WTC11 (cell line): ENCODE measurements around the gene TMEM52. TPM values are rescaled to one million over a fixed set of nuclear protein-coding genes. Genes with fewer than 3 reads are reported as not detected.

Source experiments
- ATAC-seq: fragments of 200-7000 bp; cut with Tn5 transposase; 2 replicates; pipeline ENCODE4 v1.10.0; 2021; ENCODE audit warnings: mild to moderate bottlenecking, moderate library complexity
- CTCF ChIA-PET: fragments of 300-600 bp; sonication (Branson Sonifier 250); formaldehyde crosslinking; loops from one replicate; lab custom pipeline; 2021; ENCODE audit warnings: antibody characterized with exemption; lab: Charles Lee
- POLR2A ChIA-PET: fragments of 350-600 bp; sonication (Branson Sonifier 250); formaldehyde crosslinking; loops from one replicate; lab custom pipeline; 2021; ENCODE audit warnings: antibody characterized with exemption; lab: Charles Lee
- DNase-seq: peaks from one replicate; pipeline ENCODE4 v3.0.0; 2021; ENCODE audit warnings: low spot score
- H3K27ac Mint-ChIP-seq: 2 replicates; pipeline ENCODE4 v1.8.0; 2021; ENCODE audit warnings: mixed read lengths
- H3K27me3 Mint-ChIP-seq: 2 replicates; pipeline ENCODE4 v1.8.0; 2021; ENCODE audit warnings: low read depth, mild to moderate bottlenecking, moderate library complexity, mixed read lengths
- H3K36me3 Mint-ChIP-seq: 2 replicates; pipeline ENCODE4 v1.8.0; 2021; ENCODE audit warnings: mixed read lengths
- H3K4me1 Mint-ChIP-seq: 2 replicates; pipeline ENCODE4 v1.8.0; 2022; ENCODE audit warnings: mixed read lengths
- H3K4me3 Mint-ChIP-seq: 2 replicates; pipeline ENCODE4 v1.8.0; 2021; ENCODE audit warnings: mild to moderate bottlenecking, moderate library complexity, mixed read lengths
- H3K9me3 Mint-ChIP-seq: 2 replicates; pipeline ENCODE4 v1.8.0; 2021; ENCODE audit warnings: mixed read lengths
- ATF6 ChIP-seq: sonication (generic); formaldehyde crosslinking; IDR thresholded peaks from 2 replicates; pipeline ENCODE4 v1.8.1; 2023; ENCODE audit warnings: mild to moderate bottlenecking, missing genetic modification reagents
- CDX4 ChIP-seq: fragments of 250-450 bp; sonication (Bioruptor Pico); IDR thresholded peaks from 2 replicates; pipeline ENCODE4 v1.9.0; 2021; ENCODE audit warnings: moderate library complexity, mild to moderate bottlenecking, inconsistent platforms, borderline replicate concordance
- CREM ChIP-seq: sonication (generic); formaldehyde crosslinking; IDR thresholded peaks from 2 replicates; pipeline ENCODE4 v1.8.1; 2022; ENCODE audit warnings: mild to moderate bottlenecking, missing genetic modification reagents, moderate library complexity
- FOXK1 ChIP-seq: sonication (generic); formaldehyde crosslinking; IDR thresholded peaks from 2 replicates; pipeline ENCODE4 v1.8.0; 2022; ENCODE audit warnings: mild to moderate bottlenecking, moderate library complexity, missing genetic modification reagents
- NR2C2 ChIP-seq: sonication (generic); formaldehyde crosslinking; IDR thresholded peaks from 2 replicates; pipeline ENCODE4 v1.8.0; 2022; ENCODE audit warnings: mild to moderate bottlenecking, missing genetic modification reagents
- NR3C1 ChIP-seq: sonication (generic); formaldehyde crosslinking; conservative IDR thresholded peaks from 2 replicates; pipeline ENCODE4 v1.8.1; 2023; ENCODE audit warnings: low read depth, mild to moderate bottlenecking, missing genetic modification reagents
- TCF7 ChIP-seq: sonication (generic); formaldehyde crosslinking; IDR thresholded peaks from 2 replicates; pipeline ENCODE4 v1.8.0; 2022; ENCODE audit warnings: mild to moderate bottlenecking, low read depth, missing genetic modification reagents, moderate library complexity
- ZBTB43 ChIP-seq: sonication (generic); formaldehyde crosslinking; IDR thresholded peaks from 2 replicates; pipeline ENCODE4 v1.8.1; 2023; ENCODE audit warnings: mild to moderate bottlenecking, missing genetic modification reagents
- ZNF121 ChIP-seq: sonication (generic); formaldehyde crosslinking; IDR thresholded peaks from 2 replicates; pipeline ENCODE4 v1.8.0; 2023; ENCODE audit warnings: missing genetic modification reagents
- ZNF219 ChIP-seq: sonication (generic); formaldehyde crosslinking; IDR thresholded peaks from 2 replicates; pipeline ENCODE4 v1.8.0; 2023; ENCODE audit warnings: missing genetic modification reagents, mild to moderate bottlenecking, borderline replicate concordance
- ZNF232 ChIP-seq: sonication (generic); formaldehyde crosslinking; IDR thresholded peaks from 2 replicates; pipeline ENCODE4 v1.8.0; 2022; ENCODE audit warnings: mild to moderate bottlenecking, missing genetic modification reagents
- ZNF317 ChIP-seq: sonication (generic); formaldehyde crosslinking; IDR thresholded peaks from 2 replicates; pipeline ENCODE4 v1.8.1; 2023; ENCODE audit warnings: low read depth, mild to moderate bottlenecking, moderate library complexity, missing genetic modification reagents, borderline replicate concordance
- total RNA-seq: library from RNA; stranded (reverse); gene quantifications from 3 replicates; pipeline ENCODE4 v1.2.3, GENCODE V29; 2021
- TF ChIP-seq, protein P1 (sequence below): fragments of 250-450 bp; sonication (Bioruptor Pico); IDR thresholded peaks from 2 replicates; pipeline ENCODE4 v1.9.0; 2021; ENCODE audit warnings: mild to moderate bottlenecking
- TF ChIP-seq, protein P2 (sequence below): fragments of 250-450 bp; sonication (Bioruptor Pico); IDR thresholded peaks from 2 replicates; pipeline ENCODE4 v2.1.2; 2022; ENCODE audit warnings: mild to moderate bottlenecking, moderate library complexity
- TF ChIP-seq, protein P3 (sequence below): fragments of 200-600 bp; IDR thresholded peaks from 2 replicates; pipeline ENCODE4 v1.8.0; 2022; ENCODE audit warnings: antibody characterized with exemption
- TF ChIP-seq, protein P4 (sequence below): sonication (generic); formaldehyde crosslinking; IDR thresholded peaks from 2 replicates; pipeline ENCODE4 v1.8.1; 2022; ENCODE audit warnings: mild to moderate bottlenecking, missing genetic modification reagents, moderate library complexity, borderline replicate concordance

Gene TMEM52
- total RNA-seq, 1 experiment from 2014 or later, result 21.9 TPM

DNA sequence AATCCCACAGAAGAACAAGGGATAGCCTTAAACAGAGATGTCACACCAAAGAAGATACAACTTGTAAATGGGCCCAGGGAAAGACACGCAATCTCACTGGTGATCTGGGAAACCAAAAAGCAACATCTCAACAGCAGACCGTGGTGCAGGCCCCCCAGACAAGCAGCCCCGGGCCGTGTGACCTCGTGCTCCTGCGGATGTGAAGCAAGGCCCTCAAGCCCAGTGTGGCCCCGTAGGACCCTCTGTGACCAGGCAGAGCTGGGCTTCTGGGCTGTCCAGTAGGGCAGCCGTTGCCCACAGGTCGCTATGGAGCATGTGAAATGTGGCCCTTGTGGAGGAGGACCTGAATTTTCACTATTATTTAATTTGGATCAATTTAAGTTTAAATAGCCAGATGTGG, 34.9 kb upstream of the TMEM52 start (continued):
- no peak for TF ChIP-seq CDX4 (CRISPR knock-in tag)
- TF ChIP-seq ZNF232 (CRISPR knock-in tag), result no peak
- TF ChIP-seq, protein P1, sequence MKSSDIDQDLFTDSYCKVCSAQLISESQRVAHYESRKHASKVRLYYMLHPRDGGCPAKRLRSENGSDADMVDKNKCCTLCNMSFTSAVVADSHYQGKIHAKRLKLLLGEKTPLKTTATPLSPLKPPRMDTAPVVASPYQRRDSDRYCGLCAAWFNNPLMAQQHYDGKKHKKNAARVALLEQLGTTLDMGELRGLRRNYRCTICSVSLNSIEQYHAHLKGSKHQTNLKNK (CRISPR knock-in tag), result no peak
- TF ChIP-seq TCF7 (CRISPR knock-in tag), result no peak
- TF ChIP-seq, protein P2, sequence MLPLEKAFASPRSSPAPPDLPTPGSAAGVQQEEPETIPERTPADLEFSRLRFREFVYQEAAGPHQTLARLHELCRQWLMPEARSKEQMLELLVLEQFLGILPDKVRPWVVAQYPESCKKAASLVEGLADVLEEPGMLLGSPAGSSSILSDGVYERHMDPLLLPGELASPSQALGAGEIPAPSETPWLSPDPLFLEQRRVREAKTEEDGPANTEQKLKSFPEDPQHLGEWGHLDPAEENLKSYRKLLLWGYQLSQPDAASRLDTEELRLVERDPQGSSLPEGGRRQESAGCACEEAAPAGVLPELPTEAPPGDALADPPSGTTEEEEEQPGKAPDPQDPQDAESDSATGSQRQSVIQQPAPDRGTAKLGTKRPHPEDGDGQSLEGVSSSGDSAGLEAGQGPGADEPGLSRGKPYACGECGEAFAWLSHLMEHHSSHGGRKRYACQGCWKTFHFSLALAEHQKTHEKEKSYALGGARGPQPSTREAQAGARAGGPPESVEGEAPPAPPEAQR (CRISPR knock-in tag), result no peak
- TF ChIP-seq, protein P3, sequence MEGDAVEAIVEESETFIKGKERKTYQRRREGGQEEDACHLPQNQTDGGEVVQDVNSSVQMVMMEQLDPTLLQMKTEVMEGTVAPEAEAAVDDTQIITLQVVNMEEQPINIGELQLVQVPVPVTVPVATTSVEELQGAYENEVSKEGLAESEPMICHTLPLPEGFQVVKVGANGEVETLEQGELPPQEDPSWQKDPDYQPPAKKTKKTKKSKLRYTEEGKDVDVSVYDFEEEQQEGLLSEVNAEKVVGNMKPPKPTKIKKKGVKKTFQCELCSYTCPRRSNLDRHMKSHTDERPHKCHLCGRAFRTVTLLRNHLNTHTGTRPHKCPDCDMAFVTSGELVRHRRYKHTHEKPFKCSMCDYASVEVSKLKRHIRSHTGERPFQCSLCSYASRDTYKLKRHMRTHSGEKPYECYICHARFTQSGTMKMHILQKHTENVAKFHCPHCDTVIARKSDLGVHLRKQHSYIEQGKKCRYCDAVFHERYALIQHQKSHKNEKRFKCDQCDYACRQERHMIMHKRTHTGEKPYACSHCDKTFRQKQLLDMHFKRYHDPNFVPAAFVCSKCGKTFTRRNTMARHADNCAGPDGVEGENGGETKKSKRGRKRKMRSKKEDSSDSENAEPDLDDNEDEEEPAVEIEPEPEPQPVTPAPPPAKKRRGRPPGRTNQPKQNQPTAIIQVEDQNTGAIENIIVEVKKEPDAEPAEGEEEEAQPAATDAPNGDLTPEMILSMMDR, result no peak
- no peak for TF ChIP-seq NR3C1 (CRISPR knock-in tag)
- no peak for TF ChIP-seq CREM (CRISPR knock-in tag)
- no peak for TF ChIP-seq FOXK1 (CRISPR knock-in tag)

GRCh38 chr1:1950940-1951339, 31.9 kb upstream of the TMEM52 start:
- ATAC-seq, result no peak
- peaks cover 17% of the 10 kb centered on the region for H3K9me3 Mint-ChIP-seq
- no peaks in the 10 kb centered on the region for H3K36me3 Mint-ChIP-seq
- POLR2A ChIA-PET, result no interaction called here
- no peak overlapping the region for H3K4me3 Mint-ChIP-seq
- CTCF ChIA-PET, result no interaction called here
- TF ChIP-seq ZNF121 (CRISPR knock-in tag) (no peak), ZNF317 (CRISPR knock-in tag) (no peak), ZNF219 (CRISPR knock-in tag) (no peak), ATF6 (CRISPR knock-in tag) (no peak), ZBTB43 (no peak), NR2C2 (no peak)
- TF ChIP-seq, protein P4, sequence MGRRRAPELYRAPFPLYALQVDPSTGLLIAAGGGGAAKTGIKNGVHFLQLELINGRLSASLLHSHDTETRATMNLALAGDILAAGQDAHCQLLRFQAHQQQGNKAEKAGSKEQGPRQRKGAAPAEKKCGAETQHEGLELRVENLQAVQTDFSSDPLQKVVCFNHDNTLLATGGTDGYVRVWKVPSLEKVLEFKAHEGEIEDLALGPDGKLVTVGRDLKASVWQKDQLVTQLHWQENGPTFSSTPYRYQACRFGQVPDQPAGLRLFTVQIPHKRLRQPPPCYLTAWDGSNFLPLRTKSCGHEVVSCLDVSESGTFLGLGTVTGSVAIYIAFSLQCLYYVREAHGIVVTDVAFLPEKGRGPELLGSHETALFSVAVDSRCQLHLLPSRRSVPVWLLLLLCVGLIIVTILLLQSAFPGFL (CRISPR knock-in tag), result no peak
- H3K4me1 Mint-ChIP-seq, result no peaks in the 10 kb centered on the region
- H3K27me3 Mint-ChIP-seq, result no peaks in the 10 kb centered on the region; the same call in 1 of the 2 replicates
- DNase-seq, result no peak
- H3K27ac Mint-ChIP-seq, result no peak overlapping the region
